Testis (tissue), 2 donors: ENCODE data around the gene FLAD1.

Experiments
- POLR2A ChIP-seq: fragments of 450-650 bp; IDR thresholded peaks from one replicate; pipeline ENCODE4 v1.6.1; 2017; ENCODE audit warnings: antibody characterized with exemption, mild to moderate bottlenecking, moderate library complexity
- TF ChIP-seq, protein P1 (sequence below), 3 experiments: fragments of 450-650 bp in 2 of 3; fragments of 200-600 bp in 1 of 3; sonication (generic) in 1 of 3; IDR thresholded peaks; one replicate each; pipeline ENCODE4 v1.5.1; 2016 to 2019; ENCODE audit warnings: antibody characterized with exemption in 3 of 3, mild to moderate bottlenecking in 2 of 3, moderate library complexity in 1 of 3

DNA sequence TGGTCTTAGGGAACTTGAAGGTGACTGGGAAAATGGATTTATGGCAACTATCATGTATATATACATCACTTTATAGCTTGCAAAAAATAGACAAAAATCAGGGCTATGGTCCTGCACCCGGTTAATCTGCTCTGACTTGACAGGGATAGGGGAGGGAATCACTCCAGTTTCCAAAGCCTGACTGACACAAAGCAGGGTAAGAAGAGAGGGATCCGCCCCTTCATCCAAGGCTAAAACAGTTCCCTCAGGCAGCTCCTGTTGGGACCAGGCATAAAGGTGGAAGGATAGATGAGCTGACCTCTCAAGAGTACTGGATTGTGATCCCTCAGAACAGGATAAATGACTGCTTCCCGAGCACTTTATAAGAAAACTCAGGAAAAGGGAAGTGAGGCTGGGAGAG is 28.6 kb upstream of the FLAD1 start:
- TF ChIP-seq, protein P1, sequence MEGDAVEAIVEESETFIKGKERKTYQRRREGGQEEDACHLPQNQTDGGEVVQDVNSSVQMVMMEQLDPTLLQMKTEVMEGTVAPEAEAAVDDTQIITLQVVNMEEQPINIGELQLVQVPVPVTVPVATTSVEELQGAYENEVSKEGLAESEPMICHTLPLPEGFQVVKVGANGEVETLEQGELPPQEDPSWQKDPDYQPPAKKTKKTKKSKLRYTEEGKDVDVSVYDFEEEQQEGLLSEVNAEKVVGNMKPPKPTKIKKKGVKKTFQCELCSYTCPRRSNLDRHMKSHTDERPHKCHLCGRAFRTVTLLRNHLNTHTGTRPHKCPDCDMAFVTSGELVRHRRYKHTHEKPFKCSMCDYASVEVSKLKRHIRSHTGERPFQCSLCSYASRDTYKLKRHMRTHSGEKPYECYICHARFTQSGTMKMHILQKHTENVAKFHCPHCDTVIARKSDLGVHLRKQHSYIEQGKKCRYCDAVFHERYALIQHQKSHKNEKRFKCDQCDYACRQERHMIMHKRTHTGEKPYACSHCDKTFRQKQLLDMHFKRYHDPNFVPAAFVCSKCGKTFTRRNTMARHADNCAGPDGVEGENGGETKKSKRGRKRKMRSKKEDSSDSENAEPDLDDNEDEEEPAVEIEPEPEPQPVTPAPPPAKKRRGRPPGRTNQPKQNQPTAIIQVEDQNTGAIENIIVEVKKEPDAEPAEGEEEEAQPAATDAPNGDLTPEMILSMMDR (IDR thresholded peaks at IDR 0.05), result no peak
- TF ChIP-seq POLR2A, result no peak
